ENCODE measurements around the gene ORC5.

Gene ORC5

DNA sequence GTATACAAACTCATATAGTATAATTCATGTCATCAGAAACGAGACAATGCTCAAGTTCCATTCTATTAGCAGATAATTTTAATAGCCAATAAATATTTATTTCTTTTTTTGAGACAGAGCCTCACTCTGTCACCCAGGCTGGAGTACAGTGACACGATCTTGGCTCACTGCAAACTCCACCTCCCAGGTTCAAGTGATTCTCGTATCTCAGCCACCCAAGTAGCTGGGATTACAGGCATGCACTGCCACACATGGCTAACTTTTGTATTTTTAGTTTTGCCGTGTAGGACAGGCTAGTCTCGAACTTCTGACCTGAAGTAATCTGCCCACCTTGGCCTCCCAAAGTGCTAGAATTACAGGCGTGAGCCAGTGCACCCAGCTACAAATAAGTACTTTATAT, 45.7 kb downstream of the ORC5 start:
- no peaks in the 10 kb centered on the region for H3K9me3 ChIP-seq
- H3K4me1 ChIP-seq (ENCODE audit: control insufficient read depth in 1 of 2, insufficient read depth in 1 of 2, low read depth in 1 of 2, low read length in 1 of 2): no peaks in the 10 kb centered on the region
- TF ChIP-seq, protein P1, sequence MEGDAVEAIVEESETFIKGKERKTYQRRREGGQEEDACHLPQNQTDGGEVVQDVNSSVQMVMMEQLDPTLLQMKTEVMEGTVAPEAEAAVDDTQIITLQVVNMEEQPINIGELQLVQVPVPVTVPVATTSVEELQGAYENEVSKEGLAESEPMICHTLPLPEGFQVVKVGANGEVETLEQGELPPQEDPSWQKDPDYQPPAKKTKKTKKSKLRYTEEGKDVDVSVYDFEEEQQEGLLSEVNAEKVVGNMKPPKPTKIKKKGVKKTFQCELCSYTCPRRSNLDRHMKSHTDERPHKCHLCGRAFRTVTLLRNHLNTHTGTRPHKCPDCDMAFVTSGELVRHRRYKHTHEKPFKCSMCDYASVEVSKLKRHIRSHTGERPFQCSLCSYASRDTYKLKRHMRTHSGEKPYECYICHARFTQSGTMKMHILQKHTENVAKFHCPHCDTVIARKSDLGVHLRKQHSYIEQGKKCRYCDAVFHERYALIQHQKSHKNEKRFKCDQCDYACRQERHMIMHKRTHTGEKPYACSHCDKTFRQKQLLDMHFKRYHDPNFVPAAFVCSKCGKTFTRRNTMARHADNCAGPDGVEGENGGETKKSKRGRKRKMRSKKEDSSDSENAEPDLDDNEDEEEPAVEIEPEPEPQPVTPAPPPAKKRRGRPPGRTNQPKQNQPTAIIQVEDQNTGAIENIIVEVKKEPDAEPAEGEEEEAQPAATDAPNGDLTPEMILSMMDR (IDR thresholded peaks at IDR 0.05): no peak
- no peak overlapping the region for H3K27ac ChIP-seq
- no peaks in the 10 kb centered on the region for H3K27me3 ChIP-seq
- H3K4me3 ChIP-seq (ENCODE audit: low read depth in 1 of 2, low read length in 1 of 2): no peak overlapping the region
- H3K36me3 ChIP-seq: peaks cover 26% of the 10 kb centered on the region

DNA sequence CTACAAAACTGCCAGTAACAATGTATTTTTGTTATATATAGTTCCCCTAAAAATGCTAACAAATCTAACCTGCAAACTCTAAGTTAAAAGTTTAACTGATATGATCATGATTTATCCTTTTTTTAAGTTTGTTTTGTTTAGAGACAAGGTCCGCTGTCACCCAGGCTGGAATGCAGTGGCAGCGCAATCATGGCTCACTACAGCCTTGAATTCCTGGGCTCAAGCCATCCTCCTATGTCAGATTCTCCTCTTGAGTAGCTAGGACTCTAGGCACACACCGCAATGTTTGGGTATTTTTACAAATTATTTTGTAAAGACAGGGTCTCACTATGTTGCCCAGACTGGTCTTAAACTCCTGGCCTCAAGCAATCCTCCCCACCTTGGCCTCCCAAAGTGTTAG, 46.6 kb downstream of the ORC5 start:
- H3K36me3 ChIP-seq: peaks cover 25% of the 10 kb centered on the region
- TF ChIP-seq, protein P1 (IDR thresholded peaks at IDR 0.05): no peak
- no peaks in the 10 kb centered on the region for H3K27me3 ChIP-seq
- no peaks in the 10 kb centered on the region for H3K4me1 ChIP-seq (ENCODE audit: control insufficient read depth in 1 of 2, insufficient read depth in 1 of 2, low read depth in 1 of 2, low read length in 1 of 2)
- H3K9me3 ChIP-seq: no peaks in the 10 kb centered on the region
- H3K27ac ChIP-seq: no peak overlapping the region
- no peak overlapping the region for H3K4me3 ChIP-seq (ENCODE audit: low read depth in 1 of 2, low read length in 1 of 2)

DNA sequence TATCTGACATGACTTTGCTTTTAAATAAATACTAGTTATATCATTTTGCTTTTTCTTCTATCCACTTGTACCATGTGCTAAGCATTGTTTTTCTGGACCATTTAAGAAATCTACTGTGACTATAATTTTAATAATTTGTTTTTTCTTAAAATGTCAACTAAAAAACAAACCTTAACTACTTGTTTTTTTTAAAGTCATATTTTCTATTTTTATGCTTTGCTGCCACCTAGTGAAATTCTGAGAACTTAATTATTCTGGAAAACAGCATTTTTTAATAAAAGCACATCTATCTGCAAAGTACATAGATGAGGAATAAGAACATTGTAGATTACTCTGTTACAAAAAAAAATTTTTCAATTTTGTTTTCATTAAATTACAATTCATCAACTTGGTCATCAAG, 47.4 kb downstream of the ORC5 start:
- TF ChIP-seq, protein P1 (IDR thresholded peaks at IDR 0.05): no peak
- Histone ChIP-seq H3K36me3 (peaks cover 25% of the 10 kb centered on the region), H3K27me3 (no peaks in the 10 kb centered on the region), H3K27ac (no peak overlapping the region), H3K4me1 (ENCODE audit: control insufficient read depth in 1 of 2, insufficient read depth in 1 of 2, low read depth in 1 of 2, low read length in 1 of 2) (no peaks in the 10 kb centered on the region), H3K9me3 (no peaks in the 10 kb centered on the region), H3K4me3 (ENCODE audit: low read depth in 1 of 2, low read length in 1 of 2) (no peak overlapping the region)

DNA sequence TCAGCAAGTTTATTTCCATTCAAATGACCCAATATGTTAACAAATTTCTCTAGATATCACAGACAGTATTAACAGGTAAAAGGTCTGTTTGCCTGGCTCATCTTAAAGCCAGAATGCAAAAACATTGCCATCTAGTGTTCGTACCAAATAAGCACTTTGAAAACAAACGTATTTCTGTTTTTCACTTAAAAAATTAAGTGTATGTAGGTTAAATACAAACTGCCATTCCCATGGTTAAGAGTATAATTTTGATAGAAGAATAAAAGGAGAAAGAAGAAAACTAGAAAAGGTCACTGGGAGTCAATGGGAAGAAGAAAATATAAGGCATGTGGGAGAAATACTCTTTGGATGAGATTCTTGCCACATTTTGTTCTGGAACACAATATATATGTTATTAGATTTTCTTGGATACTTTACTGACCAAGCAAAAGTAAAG, 51.0 kb downstream of the ORC5 start:
- TF ChIP-seq, protein P1 (IDR thresholded peaks at IDR 0.05): no peak
- no peak overlapping the region for H3K4me3 ChIP-seq (ENCODE audit: low read depth in 1 of 2, low read length in 1 of 2)
- no peaks in the 10 kb centered on the region for H3K27me3 ChIP-seq
- H3K36me3 ChIP-seq: peaks cover 6% of the 10 kb centered on the region
- no peaks in the 10 kb centered on the region for H3K9me3 ChIP-seq
- no peak overlapping the region for H3K27ac ChIP-seq
- no peaks in the 10 kb centered on the region for H3K4me1 ChIP-seq (ENCODE audit: control insufficient read depth in 1 of 2, insufficient read depth in 1 of 2, low read depth in 1 of 2, low read length in 1 of 2)

DNA sequence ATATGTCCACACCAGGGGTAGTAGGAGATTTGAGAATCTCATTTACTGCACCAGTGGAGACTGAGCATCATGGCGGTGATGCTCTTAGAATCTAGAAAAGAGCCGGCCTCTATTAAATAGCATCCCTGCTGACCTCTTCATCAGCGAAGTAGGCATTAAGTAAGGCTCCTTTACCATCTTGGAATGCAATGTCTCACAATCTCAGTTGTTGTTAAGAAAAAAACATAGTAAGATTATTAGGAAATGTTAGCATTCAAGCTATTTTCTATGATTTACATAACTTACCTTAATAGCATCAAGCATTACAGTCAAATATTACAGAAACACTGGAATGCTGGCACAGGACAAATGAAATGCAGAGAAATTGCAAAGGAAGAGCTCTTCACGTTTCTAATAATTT, 54.5 kb downstream of the ORC5 start:
- Histone ChIP-seq H3K27ac (no peak overlapping the region), H3K27me3 (no peaks in the 10 kb centered on the region), H3K4me3 (ENCODE audit: low read depth in 1 of 2, low read length in 1 of 2) (no peak overlapping the region), H3K4me1 (ENCODE audit: control insufficient read depth in 1 of 2, insufficient read depth in 1 of 2, low read depth in 1 of 2, low read length in 1 of 2) (no peaks in the 10 kb centered on the region), H3K9me3 (no peaks in the 10 kb centered on the region), H3K36me3 (no peaks in the 10 kb centered on the region)
- TF ChIP-seq, protein P1 (IDR thresholded peaks at IDR 0.05): no peak

DNA sequence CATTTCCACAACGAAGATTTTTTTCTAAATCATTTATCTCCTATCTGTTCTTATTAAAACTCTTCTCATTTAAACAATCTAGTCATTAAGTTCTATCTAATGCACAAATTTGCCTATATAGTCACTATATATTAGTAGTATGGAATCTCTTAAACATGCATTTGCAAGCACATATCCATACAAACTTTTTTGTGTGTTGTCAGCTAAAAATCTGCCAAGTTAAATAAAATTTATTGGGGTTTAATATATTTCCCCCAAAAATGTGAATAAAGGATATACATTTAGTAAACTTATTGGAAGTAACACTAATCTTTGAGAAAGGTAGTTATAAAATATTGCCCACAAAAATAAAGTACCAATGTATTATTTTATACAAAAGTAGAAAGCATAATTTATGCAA, 55.3 kb downstream of the ORC5 start:
- Histone ChIP-seq H3K4me3 (ENCODE audit: low read depth in 1 of 2, low read length in 1 of 2) (no peak overlapping the region), H3K4me1 (ENCODE audit: control insufficient read depth in 1 of 2, insufficient read depth in 1 of 2, low read depth in 1 of 2, low read length in 1 of 2) (no peaks in the 10 kb centered on the region), H3K9me3 (no peaks in the 10 kb centered on the region), H3K36me3 (no peaks in the 10 kb centered on the region), H3K27me3 (no peaks in the 10 kb centered on the region), H3K27ac (no peak overlapping the region)
- TF ChIP-seq, protein P1 (IDR thresholded peaks at IDR 0.05): no peak

All from neutrophil (primary cell).